ENCODE measurements around the gene HEY2. TPM values are rescaled to one million over a fixed set of nuclear protein-coding genes. Genes with fewer than 3 reads are reported as not detected.

The HEY2 gene
- total RNA-seq, 2 donors from 2014 or later = 0.37 to 0.69 TPM

DNA sequence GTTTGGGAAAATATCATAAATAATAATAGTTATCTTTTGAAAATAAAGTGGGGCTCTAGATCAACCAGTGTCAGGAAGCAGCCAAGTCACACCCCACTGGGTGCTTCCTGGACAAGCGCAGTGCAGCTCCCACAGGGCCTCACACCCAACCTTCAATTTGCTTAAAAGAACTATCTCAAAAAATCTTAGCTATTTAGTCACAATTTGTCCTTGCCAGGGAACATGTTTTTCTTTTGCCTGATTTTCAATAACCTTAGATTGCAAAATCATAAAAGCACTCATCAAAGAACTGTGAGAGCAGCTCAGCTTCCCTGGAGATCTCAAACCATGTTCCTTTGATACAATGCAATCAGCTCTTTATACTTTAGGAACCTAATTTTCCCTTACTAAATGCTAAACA, 39.7 kb downstream of the HEY2 start:
- Histone ChIP-seq H3K4me3 (no peak overlapping the region), H3K4me1 (peaks cover 6% of the 10 kb centered on the region), H3K9me3 (no peaks in the 10 kb centered on the region), H3K27ac (peak overlapping the region; percentile 93), H3K36me3 (no peaks in the 10 kb centered on the region), H3K27me3 (no peaks in the 10 kb centered on the region), H3K9ac (ENCODE audit: low read depth in 2 of 2, low read length in 2 of 2) (no peak overlapping the region)
- TF ChIP-seq, protein P1, sequence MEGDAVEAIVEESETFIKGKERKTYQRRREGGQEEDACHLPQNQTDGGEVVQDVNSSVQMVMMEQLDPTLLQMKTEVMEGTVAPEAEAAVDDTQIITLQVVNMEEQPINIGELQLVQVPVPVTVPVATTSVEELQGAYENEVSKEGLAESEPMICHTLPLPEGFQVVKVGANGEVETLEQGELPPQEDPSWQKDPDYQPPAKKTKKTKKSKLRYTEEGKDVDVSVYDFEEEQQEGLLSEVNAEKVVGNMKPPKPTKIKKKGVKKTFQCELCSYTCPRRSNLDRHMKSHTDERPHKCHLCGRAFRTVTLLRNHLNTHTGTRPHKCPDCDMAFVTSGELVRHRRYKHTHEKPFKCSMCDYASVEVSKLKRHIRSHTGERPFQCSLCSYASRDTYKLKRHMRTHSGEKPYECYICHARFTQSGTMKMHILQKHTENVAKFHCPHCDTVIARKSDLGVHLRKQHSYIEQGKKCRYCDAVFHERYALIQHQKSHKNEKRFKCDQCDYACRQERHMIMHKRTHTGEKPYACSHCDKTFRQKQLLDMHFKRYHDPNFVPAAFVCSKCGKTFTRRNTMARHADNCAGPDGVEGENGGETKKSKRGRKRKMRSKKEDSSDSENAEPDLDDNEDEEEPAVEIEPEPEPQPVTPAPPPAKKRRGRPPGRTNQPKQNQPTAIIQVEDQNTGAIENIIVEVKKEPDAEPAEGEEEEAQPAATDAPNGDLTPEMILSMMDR (IDR thresholded peaks at IDR 0.05) = no peak
- DNase-seq = no peak
- intact Hi-C loops (cut with DNase I) = no loop called here

DNA sequence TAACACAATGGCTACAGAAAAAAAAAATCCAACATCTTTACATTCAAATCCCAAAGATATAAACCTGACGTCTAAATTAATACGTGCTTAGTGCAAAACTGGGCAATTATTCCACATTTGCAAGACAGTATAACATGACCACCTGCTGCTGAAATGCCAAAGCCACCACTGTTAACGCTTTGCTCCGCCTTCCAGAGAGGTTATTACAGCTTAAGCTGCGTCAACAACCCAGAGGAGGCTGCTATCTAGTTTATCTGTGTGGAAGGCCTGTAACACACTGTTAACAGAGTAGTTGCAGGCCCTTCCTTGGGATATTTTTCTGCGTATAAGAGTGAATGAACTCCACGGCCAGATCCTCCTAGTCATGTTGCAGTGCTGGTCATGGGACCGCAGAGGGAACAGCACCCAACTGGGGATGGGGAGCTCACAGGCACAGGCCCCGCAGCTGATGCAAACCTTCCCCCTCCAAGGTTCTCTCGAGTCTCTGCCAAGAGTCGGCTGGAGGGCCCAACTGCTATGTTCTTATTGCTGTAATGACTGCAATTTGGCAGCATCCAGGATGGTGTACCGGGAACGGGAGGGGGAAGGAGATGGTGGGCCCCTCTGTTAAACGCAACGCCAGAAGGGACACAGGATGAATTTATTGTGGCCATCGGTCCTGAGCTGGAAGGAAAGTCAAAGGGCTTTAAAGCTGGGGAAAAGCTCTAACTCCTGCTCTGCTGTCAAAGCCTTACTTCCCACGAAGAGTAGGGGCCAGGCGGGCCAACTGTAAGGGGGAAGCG, 40.3 kb downstream of the HEY2 start:
- DNase-seq = peak; percentile 59
- Histone ChIP-seq H3K4me3 (peak overlapping the region; percentile 90), H3K36me3 (no peaks in the 10 kb centered on the region), H3K27ac (peak overlapping the region; percentile 93), H3K27me3 (no peaks in the 10 kb centered on the region), H3K4me1 (peaks cover 6% of the 10 kb centered on the region), H3K9me3 (no peaks in the 10 kb centered on the region), H3K9ac (ENCODE audit: low read depth in 2 of 2, low read length in 2 of 2) (peak overlapping the region; percentile 96)
- TF ChIP-seq, protein P1 (IDR thresholded peaks at IDR 0.05) = no peak
- intact Hi-C loops (cut with DNase I) = loop anchor here (5.0 kb wide), 1 partner anchor 173 kb away; no protein-coding TSS in a partner anchor

DNA sequence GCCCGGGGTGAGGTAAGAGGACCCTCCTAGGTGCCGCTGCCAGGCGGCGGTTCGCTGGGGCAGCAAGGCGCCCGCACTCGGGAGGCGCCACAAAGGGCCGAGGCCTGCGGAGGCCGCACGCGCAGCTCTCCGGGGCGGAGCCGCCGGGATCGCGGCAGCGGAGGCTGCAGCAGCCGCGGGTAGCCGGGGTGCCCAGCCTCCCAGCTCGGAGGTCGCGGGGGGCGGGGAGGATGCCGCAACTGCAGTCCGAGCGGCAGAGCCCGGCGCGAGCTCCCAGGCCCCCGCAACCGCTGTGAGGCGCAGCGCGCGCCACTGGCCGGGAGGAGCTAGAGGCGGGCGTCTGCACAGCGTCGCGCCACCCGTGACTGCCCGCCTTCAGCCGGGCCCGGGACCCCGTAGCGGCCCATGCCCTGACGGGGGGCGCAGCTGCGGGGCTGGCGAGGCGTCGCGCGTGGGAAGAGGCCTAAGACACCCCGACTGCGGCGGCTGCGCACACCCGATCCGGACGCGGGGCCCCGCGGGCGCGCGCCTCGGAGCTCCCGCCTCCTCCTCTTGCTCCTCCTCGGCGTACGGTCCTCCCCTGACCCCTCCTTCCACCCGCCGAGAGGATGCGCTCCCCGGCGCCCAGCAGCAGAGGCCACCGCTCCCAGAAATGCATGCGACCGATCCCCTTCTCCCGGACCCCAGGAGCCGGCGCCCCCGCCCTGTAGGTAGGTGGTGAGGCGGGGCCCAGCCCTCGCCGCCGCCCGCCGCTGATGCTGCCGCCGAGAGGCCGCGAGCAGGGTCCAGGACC, 41.1 kb downstream of the HEY2 start, which contains the start of gene NCOA7:
Gene NCOA7 (plus strand): TSS at position 603 of the 793 bp plus-strand sequence. CDS start 24,395 bp downstream, outside the sequence.
- no peaks in the 10 kb centered on the region for H3K27me3 ChIP-seq

DNA sequence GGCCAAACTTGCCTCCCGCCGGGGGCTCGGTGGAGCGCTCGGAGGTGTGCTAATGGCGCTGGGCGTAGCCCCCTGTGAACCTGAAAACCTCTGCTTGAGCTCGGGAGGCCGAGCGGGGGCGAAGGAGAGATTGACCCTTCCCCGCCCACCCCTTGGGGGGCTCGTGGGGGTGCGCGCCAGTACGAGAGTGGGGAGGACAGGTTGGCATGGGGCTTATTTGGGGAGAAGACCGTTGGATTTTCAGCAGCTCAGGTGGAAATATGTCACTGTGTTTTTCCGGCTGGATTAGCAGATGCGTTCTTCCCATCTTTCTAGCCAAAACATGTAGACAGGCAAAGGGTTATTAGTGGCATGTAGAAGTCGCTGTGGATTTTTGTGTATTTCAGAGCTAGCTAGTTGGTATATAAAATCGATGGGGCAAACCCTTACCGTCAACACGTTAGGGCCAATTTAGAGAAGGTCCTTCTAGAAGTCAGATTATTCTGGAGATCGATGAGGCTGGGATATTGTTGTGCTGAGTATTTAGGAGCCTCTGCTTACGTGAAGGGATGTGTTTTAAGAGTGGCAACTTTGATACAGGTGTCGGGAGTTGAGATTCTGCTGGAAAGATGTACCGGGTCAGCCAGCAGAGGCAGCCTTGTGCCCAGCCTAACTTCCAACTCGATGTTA, 41.9 kb downstream of the HEY2 start:
- H3K9me3 ChIP-seq = no peaks in the 10 kb centered on the region
- peaks cover 6% of the 10 kb centered on the region for H3K4me1 ChIP-seq
- H3K27me3 ChIP-seq = no peaks in the 10 kb centered on the region
- peak; percentile 56 for DNase-seq
- no peaks in the 10 kb centered on the region for H3K36me3 ChIP-seq
- intact Hi-C loops (cut with DNase I) = loop anchor here (5.0 kb wide), 1 partner anchor 171 kb away; no protein-coding TSS in a partner anchor
- peak overlapping the region; percentile 90 for H3K4me3 ChIP-seq
- TF ChIP-seq, protein P1 (IDR thresholded peaks at IDR 0.05) = no peak
- peak overlapping the region; percentile 67 to 96 for H3K9ac ChIP-seq (ENCODE audit: low read depth in 2 of 2, low read length in 2 of 2)
- H3K27ac ChIP-seq = peak overlapping the region; percentile 93

More for the DNA sequence above, 41.1 kb downstream of the HEY2 start, which contains the start of gene NCOA7:
- Histone ChIP-seq H3K27ac (peak within 1 kb of the TSS; percentile 93), H3K4me1 (peaks cover 6% of the 10 kb centered on the region), H3K36me3 (no peaks in the 10 kb centered on the region), H3K4me3 (peak within 1 kb of the TSS; percentile 90), H3K9ac (ENCODE audit: low read depth in 2 of 2, low read length in 2 of 2) (peak within 1 kb of the TSS; percentile 96), H3K9me3 (no peaks in the 10 kb centered on the region)
- TF ChIP-seq, protein P1 (IDR thresholded peaks at IDR 0.05) = no peak
- intact Hi-C loops (cut with DNase I) = loop anchor here (5.0 kb wide), 1 partner anchor 172 kb away; no protein-coding TSS in a partner anchor
- DNase-seq = peak; percentile 81

DNA sequence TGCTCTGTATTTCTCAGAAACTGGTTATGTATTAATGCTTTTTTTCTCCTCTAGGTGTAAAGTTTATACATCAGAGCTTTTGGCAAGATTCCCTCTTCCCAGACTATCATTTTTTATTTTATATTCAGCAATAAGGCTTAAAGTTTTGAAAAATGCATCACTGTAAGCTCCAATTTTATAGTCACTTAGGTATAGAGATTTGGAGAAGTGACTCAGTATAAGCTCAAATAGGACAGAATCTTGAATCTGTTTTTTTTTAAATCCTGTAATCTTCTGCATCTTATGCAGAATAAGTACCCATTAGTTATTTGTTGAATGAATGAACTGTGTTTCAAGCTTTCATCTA, 42.4 kb downstream of the HEY2 start:
- intact Hi-C loops (cut with DNase I) = loop anchor here (5.0 kb wide), 1 partner anchor 171 kb away; no protein-coding TSS in a partner anchor
- no peaks in the 10 kb centered on the region for H3K36me3 ChIP-seq

More for the DNA sequence above, 42.4 kb downstream of the HEY2 start:
- Histone ChIP-seq H3K9me3 (no peaks in the 10 kb centered on the region), H3K27ac (peak overlapping the region; percentile 93), H3K27me3 (no peaks in the 10 kb centered on the region), H3K4me1 (peaks cover 6% of the 10 kb centered on the region), H3K4me3 (peak overlapping the region; percentile 90), H3K9ac (ENCODE audit: low read depth in 2 of 2, low read length in 2 of 2) (peak overlapping the region in 1 of 2 donors; percentile 67)
- TF ChIP-seq, protein P1 (IDR thresholded peaks at IDR 0.05) = peak; percentile 37
- DNase-seq = no peak

All from colonic mucosa (tissue), 4 donors.